Esophagus squamous epithelium (tissue), 5 donors: ENCODE results near the gene TMEM190. TPM values are rescaled to one million over a fixed set of nuclear protein-coding genes. Genes with fewer than 3 reads are reported as not detected.
"Not testable (repeated sequence)": the region's sequence is repeated elsewhere in the genome, so short reads cannot be mapped to it uniquely, and the experiment has no call there.

Experiments
- DNase-seq: peaks from one replicate; lab custom pipeline; 2025; lab: John Stamatoyannopoulos, UW
- H3K27ac ChIP-seq, 4 donors: fragments of 200-600 bp; sonication (generic); one replicate each; pipeline ENCODE4 v1.5.1; 2016 to 2019; ENCODE audit warnings: mild to moderate bottlenecking in 1 of 4
- H3K27me3 ChIP-seq, 4 donors: fragments of 200-600 bp; sonication (generic); 1 replicate in 3 of 4; 2 replicates in 1 of 4; pipeline versions ENCODE4 v1.5.1 to v1.6.0; 2017 to 2021; ENCODE audit warnings: antibody characterized with exemption in 1 of 4
- H3K36me3 ChIP-seq, 3 donors: fragments of 200-600 bp; sonication (generic); one replicate each; pipeline ENCODE4 v1.5.1; 2016 to 2019
- H3K4me1 ChIP-seq, 3 donors: fragments of 200-600 bp; sonication (generic); one replicate each; pipeline ENCODE4 v1.5.1; 2017 to 2019
- H3K4me3 ChIP-seq, 4 donors: fragments of 200-600 bp; sonication (generic); 1 replicate in 3 of 4; 2 replicates in 1 of 4; pipeline ENCODE4 v1.5.1; 2016 to 2019; ENCODE audit warnings: mild to moderate bottlenecking in 2 of 4, moderate library complexity in 1 of 4
- H3K9me3 ChIP-seq, 3 donors: fragments of 200-600 bp; sonication (generic); one replicate each; pipeline ENCODE4 v1.5.1; 2016 to 2019
- POLR2A ChIP-seq, 4 donors: fragments of 450-650 bp; IDR thresholded peaks; one replicate each; pipeline ENCODE4 v1.6.1; 2017; ENCODE audit warnings: antibody characterized with exemption in 4 of 4, mild to moderate bottlenecking in 4 of 4, moderate library complexity in 3 of 4
- WGBS, 2 donors: methylation state at CpG; one replicate each; pipeline ENCODE4 v1.1.5; 2018; 5-methylcytosine and 5-hydroxymethylcytosine counted together
- intact Hi-C: fragments of 100-400 bp; cut with DNase I; formaldehyde crosslinking; loops from one replicate; pipeline ENCODE4 v1.15.0; 2022
- total RNA-seq, 4 donors: library from RNA; depleted of rRNA; stranded (reverse); fragments of >200 nt; gene quantifications; one replicate each; pipeline ENCODE4 v1.1.0, GENCODE V29; 2016
- TF ChIP-seq, protein P1 (sequence below), 6 experiments: fragments of 450-650 bp in 4 of 6; fragments of 200-600 bp in 2 of 6; sonication (generic) in 2 of 6; IDR thresholded peaks; one replicate each; pipeline ENCODE4 v1.5.1; 2016 to 2019; ENCODE audit warnings: antibody characterized with exemption in 6 of 6, mild to moderate bottlenecking in 4 of 6, moderate library complexity in 4 of 6
- donor health status: DM: yes; HTN: yes; CAD: no.

TMEM190 gene
- total RNA-seq, 4 donors from 2014 or later = not detected

DNA sequence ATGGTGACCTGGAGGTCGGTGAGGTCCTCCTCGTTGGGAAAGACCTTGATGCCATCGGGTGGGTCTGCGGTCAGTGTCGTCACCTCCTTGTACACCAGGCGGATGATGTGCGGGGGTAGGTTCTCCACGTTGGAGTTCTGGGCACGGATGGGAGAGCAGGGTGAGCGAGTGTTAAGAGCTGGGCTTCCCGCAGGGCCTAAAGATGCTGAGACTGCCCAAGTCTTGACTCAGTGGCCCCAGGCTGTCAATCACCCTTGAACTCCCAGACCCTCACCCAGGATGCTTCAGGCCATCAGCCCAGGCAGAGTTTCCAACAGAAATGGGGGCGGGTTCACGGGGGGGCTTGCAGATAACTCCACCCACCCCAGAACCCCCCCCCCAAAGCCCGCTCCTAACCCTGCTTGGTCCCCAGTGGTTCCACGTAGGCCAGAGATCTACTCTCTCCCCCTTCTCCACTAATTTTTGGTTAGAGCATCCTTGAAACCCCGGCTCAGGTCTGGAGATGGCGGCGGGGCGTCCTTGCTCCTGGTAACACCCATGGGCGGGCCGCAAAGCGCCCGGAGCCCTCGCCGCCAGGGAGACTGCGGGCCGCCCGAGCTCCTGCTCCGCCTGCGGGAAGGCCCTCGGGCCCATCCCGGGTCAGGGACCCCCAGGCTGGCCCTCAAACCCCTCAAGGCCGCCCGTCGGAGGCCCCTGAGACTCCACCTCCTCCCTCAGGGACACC lies 30.4 kb downstream of the TMEM190 start:
- Histone ChIP-seq H3K9me3 (no peaks in the 10 kb centered on the region), H3K27me3 (no peaks in the 10 kb centered on the region), H3K27ac (peak overlapping the region; percentile 97 to 99 (median 99)), H3K4me1 (peaks cover 25 to 60% (median 30%) of the 10 kb centered on the region in 3 donors), H3K36me3 (peaks cover 17 to 42% (median 20%) of the 10 kb centered on the region in 3 donors), H3K4me3 (peak overlapping the region; percentile 85 to 100 (median 96))
- no peak for DNase-seq
- 13 to 32% methylated on average over 4 to 19 of the region's 35 CpGs for WGBS, 2 donors
- TF ChIP-seq, protein P1, sequence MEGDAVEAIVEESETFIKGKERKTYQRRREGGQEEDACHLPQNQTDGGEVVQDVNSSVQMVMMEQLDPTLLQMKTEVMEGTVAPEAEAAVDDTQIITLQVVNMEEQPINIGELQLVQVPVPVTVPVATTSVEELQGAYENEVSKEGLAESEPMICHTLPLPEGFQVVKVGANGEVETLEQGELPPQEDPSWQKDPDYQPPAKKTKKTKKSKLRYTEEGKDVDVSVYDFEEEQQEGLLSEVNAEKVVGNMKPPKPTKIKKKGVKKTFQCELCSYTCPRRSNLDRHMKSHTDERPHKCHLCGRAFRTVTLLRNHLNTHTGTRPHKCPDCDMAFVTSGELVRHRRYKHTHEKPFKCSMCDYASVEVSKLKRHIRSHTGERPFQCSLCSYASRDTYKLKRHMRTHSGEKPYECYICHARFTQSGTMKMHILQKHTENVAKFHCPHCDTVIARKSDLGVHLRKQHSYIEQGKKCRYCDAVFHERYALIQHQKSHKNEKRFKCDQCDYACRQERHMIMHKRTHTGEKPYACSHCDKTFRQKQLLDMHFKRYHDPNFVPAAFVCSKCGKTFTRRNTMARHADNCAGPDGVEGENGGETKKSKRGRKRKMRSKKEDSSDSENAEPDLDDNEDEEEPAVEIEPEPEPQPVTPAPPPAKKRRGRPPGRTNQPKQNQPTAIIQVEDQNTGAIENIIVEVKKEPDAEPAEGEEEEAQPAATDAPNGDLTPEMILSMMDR (IDR thresholded peaks at IDR 0.05) = no peak
- no peak for TF ChIP-seq POLR2A (IDR thresholded peaks at IDR 0.05)
- intact Hi-C loops = no loop called here

DNA sequence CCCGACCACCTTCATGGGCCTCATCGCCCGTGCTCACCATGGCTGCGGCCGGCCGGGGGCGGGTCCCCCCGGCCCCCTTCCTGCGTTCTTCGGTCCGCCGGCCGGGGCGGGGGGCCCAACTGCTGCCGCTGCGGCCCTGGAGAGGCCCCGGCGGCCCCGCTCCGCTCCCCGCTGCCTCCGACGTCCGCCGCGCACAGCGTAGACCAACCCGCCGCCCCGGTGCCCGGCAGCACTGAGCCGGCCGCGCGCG lies 30.8 kb downstream of the TMEM190 start, which contains the start of gene UBE2S:
Gene UBE2S (minus strand): TSS at position 239 of the 250 bp plus-strand sequence. CDS start 199 bp downstream, at position 40.
- DNase-seq, H3K27me3 ChIP-seq, H3K9me3 ChIP-seq, intact Hi-C loops: not testable (repeated sequence)
- peaks cover 12 to 37% (median 16%) of the 10 kb centered on the region in 3 donors for H3K36me3 ChIP-seq
- WGBS, 2 donors = no CpG with 5 or more reads among the region's 36 CpGs
- H3K4me1 ChIP-seq = peaks cover 21 to 55% (median 26%) of the 10 kb centered on the region in 3 donors
- TF ChIP-seq, protein P1 (IDR thresholded peaks at IDR 0.05) = peak in 1 of 6 experiments; percentile 9
- peak in 3 of 4 donors; percentile 22 to 98 (median 92) for TF ChIP-seq POLR2A (IDR thresholded peaks at IDR 0.05)
- peak within 1 kb of the TSS; percentile 97 to 99 (median 99) for H3K27ac ChIP-seq
- H3K4me3 ChIP-seq = peak within 1 kb of the TSS; percentile 85 to 100 (median 96)

DNA sequence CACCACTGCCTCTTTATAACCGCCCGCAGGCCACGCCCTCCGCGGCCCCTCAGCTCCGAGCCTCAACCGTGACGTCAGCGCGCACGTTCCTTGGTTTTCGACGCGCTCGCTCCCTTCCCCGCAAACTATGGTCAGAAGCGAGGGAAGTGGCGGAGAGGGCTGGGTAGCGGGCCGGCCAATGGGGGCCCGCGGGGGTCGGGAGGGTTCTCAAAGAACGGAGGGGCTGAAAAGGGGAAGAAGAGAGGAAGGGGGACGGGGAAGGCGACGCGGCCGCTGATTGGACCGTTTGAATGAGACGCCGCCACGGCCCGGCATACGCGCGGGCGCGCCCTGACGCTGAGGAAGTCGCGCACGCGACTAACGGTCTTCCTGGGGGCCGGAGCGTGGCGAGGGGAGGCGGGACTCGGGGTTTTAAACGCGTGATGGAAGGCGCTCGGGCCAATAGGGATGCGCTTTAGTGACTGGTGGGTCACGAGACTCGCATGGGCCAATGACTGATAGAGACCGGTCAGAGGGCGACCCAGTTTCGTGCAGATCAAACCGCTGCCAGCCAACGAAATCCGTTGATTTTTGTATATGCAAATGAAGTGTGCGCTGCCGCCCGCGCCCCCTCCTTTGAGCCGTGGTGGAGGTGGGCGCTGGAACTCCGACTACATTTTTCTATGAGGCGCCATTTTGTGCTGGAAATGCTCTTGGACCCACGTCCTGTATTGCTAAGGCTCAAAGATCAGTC lies 31.3 kb downstream of the TMEM190 start:
- WGBS, 2 donors = 0% methylated on average over 26 to 49 of the region's 72 CpGs
- H3K4me3 ChIP-seq = peak overlapping the region; percentile 85 to 100 (median 96)
- TF ChIP-seq, protein P1 (IDR thresholded peaks at IDR 0.05) = peak in 1 of 6 experiments; percentile 20
- no peak for TF ChIP-seq POLR2A (IDR thresholded peaks at IDR 0.05)
- H3K4me1 ChIP-seq = peaks cover 17 to 50% (median 21%) of the 10 kb centered on the region in 3 donors
- no peaks in the 10 kb centered on the region for H3K9me3 ChIP-seq
- intact Hi-C loops = no loop called here
- peak overlapping the region; percentile 97 to 99 (median 99) for H3K27ac ChIP-seq
- H3K27me3 ChIP-seq = no peaks in the 10 kb centered on the region
- peak; percentile 97 for DNase-seq
- H3K36me3 ChIP-seq = peaks cover 7 to 32% (median 12%) of the 10 kb centered on the region in 3 donors

DNA sequence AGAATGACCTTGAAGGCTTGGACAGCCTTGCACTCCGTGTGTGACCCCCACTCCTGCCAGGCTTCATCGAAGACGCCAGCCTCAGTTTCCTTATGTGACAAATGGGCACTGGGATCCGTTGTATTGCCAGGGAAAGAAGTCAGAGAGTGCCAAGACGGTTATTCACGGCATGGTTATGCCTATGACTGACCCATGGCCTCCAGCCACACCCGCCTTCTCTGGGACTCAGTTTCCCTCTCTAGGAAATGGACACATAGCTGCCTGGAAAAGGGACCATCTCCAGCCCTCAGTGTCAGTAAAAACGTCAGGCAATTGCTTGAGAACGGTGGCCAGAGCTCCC lies 31.9 kb downstream of the TMEM190 start:
- Histone ChIP-seq H3K27me3 (no peaks in the 10 kb centered on the region), H3K4me1 (peaks cover 17 to 44% (median 18%) of the 10 kb centered on the region in 3 donors), H3K4me3 (peak overlapping the region; percentile 85 to 100 (median 96)), H3K9me3 (no peaks in the 10 kb centered on the region), H3K36me3 (peaks cover 5 to 27% (median 7%) of the 10 kb centered on the region in 3 donors), H3K27ac (peak overlapping the region; percentile 97 to 99 (median 99))
- TF ChIP-seq, protein P1 (IDR thresholded peaks at IDR 0.05) = no peak
- TF ChIP-seq POLR2A (IDR thresholded peaks at IDR 0.05) = no peak
- 50 to 68% methylated on average over 7 to 8 of the region's 9 CpGs for WGBS, 2 donors
- DNase-seq = no peak
- intact Hi-C loops = no loop called here

DNA sequence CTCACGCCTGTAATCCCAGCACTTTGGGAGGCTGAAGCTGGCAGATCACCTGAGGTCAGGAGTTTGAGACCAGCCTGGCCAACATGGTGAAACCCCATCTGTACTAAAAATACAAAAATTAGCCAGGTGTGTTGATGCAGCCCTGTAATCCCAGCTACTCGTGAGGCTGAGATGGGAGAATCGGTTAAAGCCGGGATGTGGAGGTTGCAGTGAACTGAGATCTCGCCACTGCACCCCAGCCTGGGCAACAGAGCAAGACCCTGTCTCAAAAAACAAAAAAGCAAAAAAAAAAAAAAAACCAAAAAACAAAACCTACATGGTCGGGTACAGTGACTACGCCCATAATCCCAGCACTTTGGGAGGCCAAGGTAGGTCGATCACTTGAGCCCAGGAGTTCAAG lies 32.6 kb downstream of the TMEM190 start:
- DNase-seq, H3K4me3 ChIP-seq, H3K27me3 ChIP-seq, H3K9me3 ChIP-seq, intact Hi-C loops: not testable (repeated sequence)
- Histone ChIP-seq H3K27ac (peak overlapping the region in 1 of 4 donors; percentile 99), H3K36me3 (peaks cover 0 to 20% (median 3%) of the 10 kb centered on the region in 3 donors), H3K4me1 (peaks cover 17 to 38% (median 18%) of the 10 kb centered on the region in 3 donors)
- 91 to 96% methylated on average over 8 of the region's 8 CpGs for WGBS, 2 donors
